ENCODE data around the gene PDZK1. TPM values are rescaled to one million over a fixed set of nuclear protein-coding genes. Genes with fewer than 3 reads are reported as not detected.

Gene PDZK1
- total RNA-seq, 2 donors from 2014 or later: 1.3 to 7.4 TPM

- Histone ChIP-seq H3K36me3 (no peaks in the 10 kb centered on the region), H3K27me3 (replicated peaks; ENCODE audit: insufficient read depth) (no peaks in the 10 kb centered on the region), H3K9me3 (no peaks in the 10 kb centered on the region), H3K4me3 (no peak overlapping the region), H3K4me1 (ENCODE audit: control insufficient read depth in 1 of 2, low read depth in 2 of 2) (peaks cover 3 to 11% of the 10 kb centered on the region in 2 donors), H3K27ac (no peak overlapping the region)
- TF ChIP-seq CTCF (IDR thresholded peaks at IDR 0.05): no peak
- ATAC-seq (ENCODE audit: insufficient number of reproducible peaks, low FRiP score, low read depth) (no peak), DNase-seq (ENCODE audit: low spot score) (no peak)
These were observed 9.6 kb upstream of the PDZK1 start for GRCh38 chr1:145716641-145717345.

GRCh38 chr1:145714524-145715111 is 7.5 kb upstream of the PDZK1 start:
- Histone ChIP-seq H3K27me3 (replicated peaks; ENCODE audit: insufficient read depth) (no peaks in the 10 kb centered on the region), H3K4me3 (no peak overlapping the region), H3K36me3 (no peaks in the 10 kb centered on the region), H3K4me1 (ENCODE audit: control insufficient read depth in 1 of 2, low read depth in 2 of 2) (no peaks in the 10 kb centered on the region), H3K27ac (no peak overlapping the region), H3K9me3 (no peaks in the 10 kb centered on the region)
- ATAC-seq (ENCODE audit: insufficient number of reproducible peaks, low FRiP score, low read depth) (no peak), DNase-seq (ENCODE audit: low spot score) (no peak)
- TF ChIP-seq CTCF (IDR thresholded peaks at IDR 0.05): no peak

- H3K27me3 ChIP-seq (replicated peaks; ENCODE audit: insufficient read depth): no peaks in the 10 kb centered on the region
- H3K27ac ChIP-seq: no peak overlapping the region
- no peak for ATAC-seq (ENCODE audit: insufficient number of reproducible peaks, low FRiP score, low read depth)
- TF ChIP-seq CTCF (IDR thresholded peaks at IDR 0.05): no peak
- no peaks in the 10 kb centered on the region for H3K36me3 ChIP-seq
- H3K4me1 ChIP-seq (ENCODE audit: control insufficient read depth in 1 of 2, low read depth in 2 of 2): no peaks in the 10 kb centered on the region
- H3K4me3 ChIP-seq: no peak overlapping the region
- H3K9me3 ChIP-seq: no peaks in the 10 kb centered on the region
- no peak for DNase-seq (ENCODE audit: low spot score)
These were observed 4.1 kb upstream of the PDZK1 start for GRCh38 chr1:145711213-145711651.

- Histone ChIP-seq H3K36me3 (no peaks in the 10 kb centered on the region), H3K9me3 (no peaks in the 10 kb centered on the region), H3K4me1 (ENCODE audit: control insufficient read depth in 1 of 2, low read depth in 2 of 2) (no peaks in the 10 kb centered on the region), H3K27ac (no peak overlapping the region), H3K4me3 (no peak overlapping the region), H3K27me3 (replicated peaks; ENCODE audit: insufficient read depth) (no peaks in the 10 kb centered on the region)
- no peak for DNase-seq (ENCODE audit: low spot score)
- no peak for ATAC-seq (ENCODE audit: insufficient number of reproducible peaks, low FRiP score, low read depth)
- TF ChIP-seq CTCF (IDR thresholded peaks at IDR 0.05): no peak
These were observed 3.3 kb upstream of the PDZK1 start for GRCh38 chr1:145710291-145711027.

- no peak overlapping the region for H3K27ac ChIP-seq
- DNase-seq (ENCODE audit: low spot score) (no peak), ATAC-seq (ENCODE audit: insufficient number of reproducible peaks, low FRiP score, low read depth) (no peak)
- no peaks in the 10 kb centered on the region for H3K27me3 ChIP-seq (replicated peaks; ENCODE audit: insufficient read depth)
- no peaks in the 10 kb centered on the region for H3K9me3 ChIP-seq
- no peaks in the 10 kb centered on the region for H3K36me3 ChIP-seq
- no peak for TF ChIP-seq CTCF (IDR thresholded peaks at IDR 0.05)
- H3K4me3 ChIP-seq: no peak overlapping the region
- no peaks in the 10 kb centered on the region for H3K4me1 ChIP-seq (ENCODE audit: control insufficient read depth in 1 of 2, low read depth in 2 of 2)
These were observed 895 bp upstream of the PDZK1 start for GRCh38 chr1:145708063-145708462.
